DOHH2 (cell line): ENCODE results near the gene GABPB1.

Experiments used
- H3F3A ChIP-seq: fragments of 200-600 bp; sonication (generic), shearing (Covaris generic); 2 replicates; pipeline ENCODE4 v1.6.0; 2016; ENCODE audit warnings: antibody characterized with exemption, mild to moderate bottlenecking; ENCODE audit not compliant: control insufficient read depth, insufficient read depth
- H3K27ac ChIP-seq: fragments of 200-600 bp; sonication (generic); 2 replicates; pipeline ENCODE4 v1.5.1; 2014; ENCODE audit warnings: low read depth, mild to moderate bottlenecking, low read length, moderate library complexity
- H3K27me3 ChIP-seq: fragments of 200-600 bp; sonication (generic); 2 replicates; pipeline ENCODE4 v1.6.1; 2014; ENCODE audit warnings: mild to moderate bottlenecking, low read length, mixed read lengths; ENCODE audit not compliant: control insufficient read depth
- H3K36me3 ChIP-seq: fragments of 200-600 bp; sonication (generic); 2 replicates; pipeline ENCODE4 v1.6.1; 2014; ENCODE audit warnings: mild to moderate bottlenecking, low read length, moderate library complexity, mixed read lengths; ENCODE audit not compliant: control insufficient read depth
- H3K4me1 ChIP-seq: fragments of 200-600 bp; sonication (generic); 2 replicates; pipeline ENCODE4 v1.6.1; 2014; ENCODE audit warnings: mild to moderate bottlenecking, low read length, mixed read lengths; ENCODE audit not compliant: control insufficient read depth
- H3K4me2 ChIP-seq: fragments of 200-600 bp; sonication (generic); 2 replicates; pipeline ENCODE4 v1.6.0; 2014; ENCODE audit warnings: mild to moderate bottlenecking, low read length, moderate library complexity
- H3K4me3 ChIP-seq: fragments of 200-600 bp; sonication (generic); 2 replicates; pipeline ENCODE4 v1.5.1; 2014; ENCODE audit warnings: mild to moderate bottlenecking, low read length, mixed read lengths
- H3K79me2 ChIP-seq: fragments of 200-600 bp; sonication (generic); 2 replicates; pipeline ENCODE4 v1.6.1; 2014; ENCODE audit warnings: mild to moderate bottlenecking, low read length, mixed read lengths; ENCODE audit not compliant: control insufficient read depth
- H3K9me2 ChIP-seq: fragments of 200-600 bp; sonication (generic); replicated peaks from 2 replicates; pipeline ENCODE4 v1.6.1; 2014; ENCODE audit warnings: mild to moderate bottlenecking, low read length, mixed read lengths; ENCODE audit not compliant: control insufficient read depth
- H3K9me3 ChIP-seq: fragments of 200-600 bp; sonication (generic); 2 replicates; pipeline ENCODE4 v1.6.1; 2014; ENCODE audit warnings: antibody characterized with exemption, low read length, mixed read lengths; ENCODE audit not compliant: control insufficient read depth, insufficient read depth
- H4K20me1 ChIP-seq: fragments of 200-600 bp; sonication (generic); 2 replicates; pipeline ENCODE4 v1.6.0; 2014; ENCODE audit warnings: low read depth, mild to moderate bottlenecking, antibody characterized with exemption, low read length, moderate library complexity; ENCODE audit not compliant: control insufficient read depth, insufficient read depth
- EZH2phosphoT487 ChIP-seq: fragments of 200-600 bp; sonication (generic); IDR thresholded peaks from 2 replicates; pipeline ENCODE4 v1.6.1; 2017; ENCODE audit warnings: borderline replicate concordance, mild to moderate bottlenecking, antibody characterized with exemption, low read length, moderate library complexity, mixed read lengths
- TF ChIP-seq, protein P1 (sequence below): fragments of 200-600 bp; sonication (generic); IDR thresholded peaks from one replicate; pipeline ENCODE4 v1.5.1; 2014; ENCODE audit warnings: antibody characterized with exemption, mild to moderate bottlenecking, low read depth, low read length; ENCODE audit not compliant: poor library complexity, severe bottlenecking

GABPB1 gene

GRCh38 chr15:50281427-50281826 is 73.6 kb downstream of the GABPB1 start:
- Histone ChIP-seq H3K9me3 (no peaks in the 10 kb centered on the region), H3K9me2 (no peaks in the 10 kb centered on the region), H3F3A (no peaks in the 10 kb centered on the region), H3K27me3 (no peaks in the 10 kb centered on the region), H4K20me1 (no peaks in the 10 kb centered on the region; the same call in 1 of the 2 replicates), H3K4me1 (no peaks in the 10 kb centered on the region), H3K4me2 (no peak overlapping the region), H3K4me3 (no peak overlapping the region), H3K36me3 (peaks cover 23% of the 10 kb centered on the region), H3K27ac (no peak overlapping the region), H3K79me2 (no peaks in the 10 kb centered on the region)
- no peak for TF ChIP-seq EZH2phosphoT487
- TF ChIP-seq, protein P1, sequence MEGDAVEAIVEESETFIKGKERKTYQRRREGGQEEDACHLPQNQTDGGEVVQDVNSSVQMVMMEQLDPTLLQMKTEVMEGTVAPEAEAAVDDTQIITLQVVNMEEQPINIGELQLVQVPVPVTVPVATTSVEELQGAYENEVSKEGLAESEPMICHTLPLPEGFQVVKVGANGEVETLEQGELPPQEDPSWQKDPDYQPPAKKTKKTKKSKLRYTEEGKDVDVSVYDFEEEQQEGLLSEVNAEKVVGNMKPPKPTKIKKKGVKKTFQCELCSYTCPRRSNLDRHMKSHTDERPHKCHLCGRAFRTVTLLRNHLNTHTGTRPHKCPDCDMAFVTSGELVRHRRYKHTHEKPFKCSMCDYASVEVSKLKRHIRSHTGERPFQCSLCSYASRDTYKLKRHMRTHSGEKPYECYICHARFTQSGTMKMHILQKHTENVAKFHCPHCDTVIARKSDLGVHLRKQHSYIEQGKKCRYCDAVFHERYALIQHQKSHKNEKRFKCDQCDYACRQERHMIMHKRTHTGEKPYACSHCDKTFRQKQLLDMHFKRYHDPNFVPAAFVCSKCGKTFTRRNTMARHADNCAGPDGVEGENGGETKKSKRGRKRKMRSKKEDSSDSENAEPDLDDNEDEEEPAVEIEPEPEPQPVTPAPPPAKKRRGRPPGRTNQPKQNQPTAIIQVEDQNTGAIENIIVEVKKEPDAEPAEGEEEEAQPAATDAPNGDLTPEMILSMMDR: no peak

DNA sequence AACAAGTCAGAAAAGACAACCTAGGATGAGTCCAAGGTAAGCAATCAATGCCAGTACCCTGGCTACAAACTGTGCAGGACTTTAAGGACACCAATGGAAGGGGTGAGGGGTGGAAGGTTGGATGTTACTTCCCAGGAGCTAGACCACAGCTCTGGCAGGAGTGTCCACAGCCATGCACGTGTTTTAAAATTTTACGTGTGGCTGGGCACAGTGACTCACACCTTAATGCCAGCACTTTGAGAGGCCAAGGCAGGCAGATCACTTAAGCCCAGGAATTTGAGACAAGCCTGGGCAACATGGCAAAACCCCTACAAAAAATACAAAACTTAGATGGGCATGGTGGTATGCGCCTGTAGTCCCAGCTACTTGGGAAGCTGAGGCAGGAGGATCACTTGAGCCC is 74.7 kb downstream of the GABPB1 start:
- peaks cover 16% of the 10 kb centered on the region for H3K36me3 ChIP-seq
- no peaks in the 10 kb centered on the region for H3K4me1 ChIP-seq
- H3K27me3 ChIP-seq: no peaks in the 10 kb centered on the region
- TF ChIP-seq, protein P1: no peak
- TF ChIP-seq EZH2phosphoT487: no peak
- H3F3A ChIP-seq: no peaks in the 10 kb centered on the region
- H3K9me3 ChIP-seq: no peaks in the 10 kb centered on the region
- H3K4me3 ChIP-seq: no peak overlapping the region
- H4K20me1 ChIP-seq: no peaks in the 10 kb centered on the region; the same call in 1 of the 2 replicates
- no peaks in the 10 kb centered on the region for H3K9me2 ChIP-seq
- H3K79me2 ChIP-seq: no peaks in the 10 kb centered on the region
- H3K4me2 ChIP-seq: no peak overlapping the region
- no peak overlapping the region for H3K27ac ChIP-seq

DNA sequence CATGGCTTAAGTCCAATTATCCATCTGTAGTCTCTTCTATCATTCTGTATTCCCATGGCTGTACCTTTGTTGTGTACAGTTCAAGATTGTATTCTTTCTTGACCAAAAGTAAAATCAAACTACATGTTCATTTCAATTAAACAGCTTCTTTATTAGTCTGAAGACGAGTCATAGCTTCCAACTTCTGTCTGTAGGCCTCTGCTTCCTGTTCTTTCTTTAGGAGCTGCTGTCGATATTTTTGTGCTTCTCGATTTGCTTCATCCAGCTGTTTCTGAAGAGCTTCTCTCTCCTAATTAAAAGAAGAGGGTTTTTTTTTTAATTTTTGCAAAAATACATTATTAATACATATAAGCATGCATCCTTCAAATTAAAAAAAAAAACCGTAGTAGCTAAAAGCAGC is 76.5 kb downstream of the GABPB1 start:
- Histone ChIP-seq H3K9me3 (no peaks in the 10 kb centered on the region), H3K27ac (no peak overlapping the region), H3K4me2 (no peak overlapping the region), H3K4me3 (no peak overlapping the region), H3F3A (no peaks in the 10 kb centered on the region), H3K9me2 (no peaks in the 10 kb centered on the region), H3K36me3 (peaks cover 6% of the 10 kb centered on the region; the same call in 1 of the 2 replicates), H3K4me1 (no peaks in the 10 kb centered on the region), H3K79me2 (no peaks in the 10 kb centered on the region), H4K20me1 (no peaks in the 10 kb centered on the region; the same call in 1 of the 2 replicates), H3K27me3 (no peaks in the 10 kb centered on the region)
- no peak for TF ChIP-seq EZH2phosphoT487
- TF ChIP-seq, protein P1: no peak

- Histone ChIP-seq H3K4me3 (no peak overlapping the region), H3K9me3 (no peaks in the 10 kb centered on the region), H3K4me2 (no peak overlapping the region), H4K20me1 (no peaks in the 10 kb centered on the region; the same call in 1 of the 2 replicates), H3K4me1 (no peaks in the 10 kb centered on the region), H3K79me2 (no peaks in the 10 kb centered on the region), H3K36me3 (peaks cover 6% of the 10 kb centered on the region; the same call in 1 of the 2 replicates), H3K27me3 (no peaks in the 10 kb centered on the region), H3K27ac (no peak overlapping the region), H3K9me2 (no peaks in the 10 kb centered on the region), H3F3A (no peaks in the 10 kb centered on the region)
- TF ChIP-seq, protein P1: no peak
- no peak for TF ChIP-seq EZH2phosphoT487
Measured at GRCh38 chr15:50277370-50277769, 77.6 kb downstream of the GABPB1 start.
